GM13977 (cell line): ENCODE results near the gene ADAMTS6.

ENCODE experiments used
- DNase-seq: peaks from one replicate; pipeline ENCODE4 v3.0.0; 2012; ENCODE audit warnings: low spot score
- CTCF ChIP-seq: IDR thresholded peaks from 2 replicates; pipeline ENCODE4 v1.5.1; 2012; ENCODE audit warnings: mild to moderate bottlenecking, control low read depth; ENCODE audit not compliant: insufficient read depth; ENCODE audit errors: extremely low read depth, missing control alignments
- in situ Hi-C: fragments of 300-500 bp; cut with MboI; formaldehyde crosslinking; loops from one replicate; pipeline ENCODE4 v1.12.0; 2022; ENCODE audit warnings: low sequenced_read_pairs, low pct_unique_long_range_greater_than_20kb, mixed read lengths, inconsistent platforms; ENCODE audit not compliant: unreplicated experiment

The ADAMTS6 gene

GRCh38 chr5:65359981-65360380 lies 121.7 kb downstream of the ADAMTS6 start:
- in situ Hi-C loops = no loop called here
- DNase-seq = no peak
- no peak for TF ChIP-seq CTCF

GRCh38 chr5:65359569-65359968 lies 122.2 kb downstream of the ADAMTS6 start:
- no peak for DNase-seq
- in situ Hi-C loops = no loop called here
- TF ChIP-seq CTCF = no peak

GRCh38 chr5:65356274-65356673 lies 125.4 kb downstream of the ADAMTS6 start:
- in situ Hi-C loops = no loop called here
- DNase-seq = no peak
- no peak for TF ChIP-seq CTCF

- TF ChIP-seq CTCF = no peak
- DNase-seq = no peak
- in situ Hi-C loops = no loop called here
These were observed 126.4 kb downstream of the ADAMTS6 start for GRCh38 chr5:65355301-65355700.

GRCh38 chr5:65341835-65342234 lies 139.9 kb downstream of the ADAMTS6 start:
- TF ChIP-seq CTCF = no peak
- DNase-seq = no peak
- in situ Hi-C loops = no loop called here

- no peak for TF ChIP-seq CTCF
- in situ Hi-C loops = no loop called here
- no peak for DNase-seq
These were observed 143.0 kb downstream of the ADAMTS6 start for GRCh38 chr5:65338606-65339151.

- TF ChIP-seq CTCF = no peak
- in situ Hi-C loops = no loop called here
- no peak for DNase-seq
These were observed 147.6 kb downstream of the ADAMTS6 start for GRCh38 chr5:65334077-65334476.
